T-helper 1 cell treated with Interleukin-12 subunit alpha and Interleukin-12 subunit beta and Interleukin-4 antibody, amounts not matched to agents 30 μg/mL and 1 μg/mL, for 36 hours (primary cell): ENCODE results near the gene C2orf76.
"Not testable (repeated sequence)": the region's sequence is repeated elsewhere in the genome, so short reads cannot be mapped to it uniquely, and the experiment has no call there.

Source experiments
- H3K27ac Mint-ChIP-seq: one replicate; pipeline ENCODE4 v1.8.0; 2021; ENCODE audit warnings: mild to moderate bottlenecking, mixed read lengths
- H3K27me3 Mint-ChIP-seq: one replicate; pipeline ENCODE4 v1.8.0; 2021; ENCODE audit warnings: low read depth, mixed read lengths
- H3K36me3 Mint-ChIP-seq: one replicate; pipeline ENCODE4 v1.8.0; 2021; ENCODE audit warnings: low read depth, mixed read lengths
- H3K4me1 Mint-ChIP-seq: one replicate; pipeline ENCODE4 v1.8.0; 2021; ENCODE audit warnings: low read depth, mixed read lengths
- H3K4me3 Mint-ChIP-seq: one replicate; pipeline ENCODE4 v1.8.0; 2021; ENCODE audit warnings: mild to moderate bottlenecking, moderate library complexity, mixed read lengths
- H3K9me3 Mint-ChIP-seq: one replicate; pipeline ENCODE4 v1.8.0; 2021; ENCODE audit warnings: mixed read lengths

The C2orf76 gene

DNA sequence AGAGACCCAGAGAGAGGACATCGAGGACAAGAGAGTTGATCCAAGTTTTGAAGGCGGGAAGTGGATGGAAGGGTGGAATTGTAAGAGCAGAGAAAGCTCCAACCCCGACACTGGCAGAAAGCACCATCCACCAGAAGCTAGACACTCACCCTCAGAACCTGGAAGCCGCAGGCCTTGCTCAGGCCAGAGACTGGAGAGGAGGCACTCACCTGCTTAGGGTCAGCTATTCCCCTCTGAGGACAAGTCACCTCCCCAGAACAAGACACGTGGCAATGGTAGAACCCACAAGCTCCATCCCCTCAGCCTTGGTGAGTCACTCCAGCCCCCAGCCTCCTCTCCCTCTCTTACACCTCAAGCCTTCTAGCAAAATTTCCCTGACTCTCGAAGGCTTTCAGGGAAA, 78.1 kb downstream of the C2orf76 start:
- Mint-ChIP-seq H3K4me1 (no peaks in the 10 kb centered on the region), H3K27ac (no peak overlapping the region), H3K36me3 (no peaks in the 10 kb centered on the region), H3K27me3 (no peaks in the 10 kb centered on the region), H3K4me3 (no peak overlapping the region), H3K9me3 (no peaks in the 10 kb centered on the region)

DNA sequence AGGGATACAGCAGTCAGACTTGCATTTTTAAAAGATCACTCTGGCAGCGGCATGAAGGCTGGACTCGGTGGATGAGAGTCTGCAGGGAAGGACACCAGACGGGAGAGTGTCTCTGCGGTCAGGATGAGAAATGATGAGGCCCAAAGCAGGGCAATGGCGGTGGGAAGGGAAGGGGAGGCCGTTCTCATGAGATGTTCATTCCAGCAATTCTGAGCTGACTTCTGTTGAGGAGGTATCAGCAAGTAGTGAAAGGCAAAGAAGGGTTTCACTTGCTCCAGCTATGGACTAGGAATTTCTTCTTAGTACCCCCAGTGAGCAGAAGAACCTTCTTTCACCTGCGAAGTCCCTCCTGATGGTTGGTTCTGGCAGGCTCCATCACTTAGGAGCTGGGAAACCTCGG, 80.0 kb downstream of the C2orf76 start:
- Mint-ChIP-seq H3K36me3 (no peaks in the 10 kb centered on the region), H3K27ac (no peak overlapping the region), H3K9me3 (no peaks in the 10 kb centered on the region), H3K4me3 (no peak overlapping the region), H3K27me3 (no peaks in the 10 kb centered on the region), H3K4me1 (no peaks in the 10 kb centered on the region)

GRCh38 chr2:119283873-119284331, 82.7 kb downstream of the C2orf76 start:
- Mint-ChIP-seq H3K27me3 (no peaks in the 10 kb centered on the region), H3K4me3 (no peak overlapping the region), H3K4me1 (no peaks in the 10 kb centered on the region), H3K27ac (no peak overlapping the region), H3K9me3 (no peaks in the 10 kb centered on the region), H3K36me3 (no peaks in the 10 kb centered on the region)

GRCh38 chr2:119282996-119283511, 83.6 kb downstream of the C2orf76 start:
- no peaks in the 10 kb centered on the region for H3K27me3 Mint-ChIP-seq
- H3K36me3 Mint-ChIP-seq, result no peaks in the 10 kb centered on the region
- H3K4me1 Mint-ChIP-seq, result no peaks in the 10 kb centered on the region
- no peak overlapping the region for H3K4me3 Mint-ChIP-seq
- no peaks in the 10 kb centered on the region for H3K9me3 Mint-ChIP-seq
- no peak overlapping the region for H3K27ac Mint-ChIP-seq

GRCh38 chr2:119282146-119282995, 84.3 kb downstream of the C2orf76 start:
- no peaks in the 10 kb centered on the region for H3K9me3 Mint-ChIP-seq
- no peak overlapping the region for H3K27ac Mint-ChIP-seq
- H3K4me1 Mint-ChIP-seq, result no peaks in the 10 kb centered on the region
- H3K27me3 Mint-ChIP-seq, result no peaks in the 10 kb centered on the region
- H3K4me3 Mint-ChIP-seq, result no peak overlapping the region
- no peaks in the 10 kb centered on the region for H3K36me3 Mint-ChIP-seq

GRCh38 chr2:119280680-119281079, 86.0 kb downstream of the C2orf76 start:
- no peaks in the 10 kb centered on the region for H3K36me3 Mint-ChIP-seq
- no peaks in the 10 kb centered on the region for H3K4me1 Mint-ChIP-seq
- H3K27ac Mint-ChIP-seq, result no peak overlapping the region
- no peak overlapping the region for H3K4me3 Mint-ChIP-seq
- H3K27me3 Mint-ChIP-seq, result peaks cover 1% of the 10 kb centered on the region
- no peaks in the 10 kb centered on the region for H3K9me3 Mint-ChIP-seq

DNA sequence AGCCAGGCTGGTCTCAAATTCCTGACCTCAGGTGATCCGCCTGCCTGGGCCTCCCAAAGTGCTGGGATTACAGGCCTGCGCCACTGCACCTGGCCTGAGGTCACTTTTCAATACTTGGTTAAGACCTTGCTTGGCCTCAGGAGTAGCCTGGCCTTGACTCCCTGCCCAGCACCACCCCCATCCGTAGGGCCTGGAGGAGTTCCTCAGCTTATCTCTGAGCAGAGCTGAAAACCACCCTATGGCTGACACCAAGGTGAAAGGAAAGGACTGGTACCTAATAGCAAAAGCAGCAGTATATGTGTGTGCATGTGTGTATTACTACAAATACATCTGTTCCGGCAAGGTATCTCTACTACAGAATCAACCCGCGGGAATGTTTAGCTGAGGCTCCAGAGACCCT, 87.0 kb downstream of the C2orf76 start:
- H3K27me3 Mint-ChIP-seq, result peaks cover 4% of the 10 kb centered on the region
- H3K4me3 Mint-ChIP-seq, result no peak overlapping the region
- H3K9me3 Mint-ChIP-seq, result no peaks in the 10 kb centered on the region
- H3K27ac Mint-ChIP-seq, result no peak overlapping the region
- no peaks in the 10 kb centered on the region for H3K4me1 Mint-ChIP-seq
- no peaks in the 10 kb centered on the region for H3K36me3 Mint-ChIP-seq

- Mint-ChIP-seq H3K9me3 (no peaks in the 10 kb centered on the region), H3K4me3 (no peak overlapping the region), H3K27me3 (peaks cover 4% of the 10 kb centered on the region), H3K4me1 (no peaks in the 10 kb centered on the region), H3K36me3 (no peaks in the 10 kb centered on the region), H3K27ac (no peak overlapping the region)
These were observed 87.7 kb downstream of the C2orf76 start for GRCh38 chr2:119278946-119279345.

GRCh38 chr2:119278385-119278784, 88.2 kb downstream of the C2orf76 start:
- H3K27ac Mint-ChIP-seq, H3K4me1 Mint-ChIP-seq, H3K4me3 Mint-ChIP-seq, H3K36me3 Mint-ChIP-seq, H3K27me3 Mint-ChIP-seq, H3K9me3 Mint-ChIP-seq: not testable (repeated sequence)

GRCh38 chr2:119276864-119277263, 89.8 kb downstream of the C2orf76 start:
- no peaks in the 10 kb centered on the region for H3K4me1 Mint-ChIP-seq
- no peak overlapping the region for H3K27ac Mint-ChIP-seq
- no peaks in the 10 kb centered on the region for H3K36me3 Mint-ChIP-seq
- H3K9me3 Mint-ChIP-seq, result no peaks in the 10 kb centered on the region
- H3K4me3 Mint-ChIP-seq, result no peak overlapping the region
- H3K27me3 Mint-ChIP-seq, result peaks cover 4% of the 10 kb centered on the region

- Mint-ChIP-seq H3K27ac (no peak overlapping the region), H3K4me3 (no peak overlapping the region)
These were observed 99.0 kb downstream of the C2orf76 start for GRCh38 chr2:119267604-119268003.

DNA sequence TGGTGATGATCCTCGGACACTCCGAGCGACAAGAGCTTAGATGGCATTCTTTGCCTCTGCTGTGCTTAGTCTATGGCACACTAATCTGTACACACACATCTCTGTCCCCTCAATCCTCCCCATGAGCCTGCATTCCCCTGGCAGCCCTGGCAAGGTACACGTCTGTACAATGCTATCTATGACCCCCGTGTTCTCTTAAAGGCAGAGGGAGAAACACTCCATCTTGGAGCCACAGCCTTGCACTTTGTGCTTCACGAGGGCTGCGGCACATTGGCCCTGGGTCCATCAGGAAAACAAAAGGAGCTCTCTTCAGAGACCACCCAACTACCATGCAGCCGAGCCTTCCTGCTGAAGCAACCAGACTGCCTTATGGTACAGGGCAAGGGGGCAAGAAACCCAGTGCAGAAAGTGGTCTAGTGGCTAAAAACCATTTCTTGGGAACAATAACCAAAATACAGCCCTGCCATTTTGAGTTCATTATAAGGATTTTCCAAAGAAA, 100.5 kb downstream of the C2orf76 start:
- Mint-ChIP-seq H3K27me3 (peaks cover 13% of the 10 kb centered on the region), H3K4me3 (no peak overlapping the region), H3K9me3 (no peaks in the 10 kb centered on the region), H3K4me1 (no peaks in the 10 kb centered on the region), H3K27ac (no peak overlapping the region), H3K36me3 (no peaks in the 10 kb centered on the region)

More at GRCh38 chr2:119267604-119268003, 99.0 kb downstream of the C2orf76 start:
- H3K4me1 Mint-ChIP-seq, result no peaks in the 10 kb centered on the region
- no peaks in the 10 kb centered on the region for H3K36me3 Mint-ChIP-seq
- H3K9me3 Mint-ChIP-seq, result no peaks in the 10 kb centered on the region
- peaks cover 13% of the 10 kb centered on the region for H3K27me3 Mint-ChIP-seq

DNA sequence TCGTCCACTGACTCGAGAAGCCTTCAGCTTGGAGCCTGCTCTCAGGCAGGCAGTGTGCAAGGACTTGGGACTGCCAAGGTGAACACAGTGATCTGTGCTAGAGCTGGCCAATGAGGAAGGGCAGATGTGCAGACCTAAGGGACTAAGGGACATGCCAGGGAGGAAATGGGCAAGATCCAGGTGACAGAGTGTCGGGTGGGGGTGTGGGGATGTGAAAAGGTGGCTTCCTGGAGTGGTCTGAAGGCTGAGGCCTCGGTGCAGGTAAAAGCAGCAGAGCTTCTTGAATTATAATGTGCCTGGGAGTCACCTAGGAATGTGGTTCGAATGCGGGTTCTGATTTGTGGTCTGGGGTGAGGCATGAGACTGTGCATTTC, 101.0 kb downstream of the C2orf76 start:
- Mint-ChIP-seq H3K9me3 (no peaks in the 10 kb centered on the region), H3K4me1 (no peaks in the 10 kb centered on the region)

DNA sequence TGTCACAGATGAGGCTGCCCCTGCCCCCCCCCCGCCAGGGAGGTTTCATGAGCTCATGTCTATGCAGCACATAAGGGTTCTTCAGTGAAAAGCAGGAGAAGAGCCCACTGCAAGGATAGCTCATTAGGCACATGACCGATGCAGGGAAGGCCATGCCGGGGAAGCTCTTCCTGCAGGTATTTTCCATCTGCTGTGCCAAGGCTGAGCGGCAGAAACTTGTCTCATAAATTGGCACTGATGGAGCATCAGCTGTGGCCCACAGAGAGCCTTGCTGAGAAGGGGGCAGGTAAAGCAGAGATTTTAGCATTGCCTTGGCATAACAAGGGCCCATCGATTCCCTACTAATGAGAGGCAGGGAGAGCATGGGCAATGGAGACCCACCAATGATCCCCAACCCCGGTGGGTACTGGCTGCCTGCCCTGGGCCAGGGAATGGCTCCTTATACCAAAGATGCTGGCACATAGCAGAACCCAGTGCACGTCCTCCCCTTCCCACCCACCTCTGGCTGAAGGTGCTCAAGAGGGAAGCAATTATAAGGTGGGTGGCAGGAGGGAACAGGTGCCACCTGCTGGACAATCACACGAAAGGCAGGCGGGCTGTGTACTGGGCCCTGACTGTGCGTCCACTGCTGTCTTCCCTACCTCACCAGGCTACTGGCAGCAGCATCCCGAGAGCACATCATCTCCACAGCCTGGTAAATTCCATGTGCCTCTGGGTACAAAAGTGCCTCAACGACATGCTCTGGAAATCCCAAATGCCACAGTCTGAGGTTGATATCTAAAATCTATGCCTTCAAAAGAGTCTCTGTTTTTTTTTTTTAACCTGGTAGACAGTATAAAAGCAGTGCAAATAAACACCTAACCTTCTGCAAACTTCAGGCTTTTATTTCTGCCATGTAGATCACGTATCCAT, 101.6 kb downstream of the C2orf76 start:
- Mint-ChIP-seq H3K9me3 (no peaks in the 10 kb centered on the region), H3K27ac (no peak overlapping the region), H3K4me1 (no peaks in the 10 kb centered on the region), H3K4me3 (no peak overlapping the region), H3K27me3 (peaks cover 13% of the 10 kb centered on the region), H3K36me3 (no peaks in the 10 kb centered on the region)

More for the DNA sequence above, 101.0 kb downstream of the C2orf76 start:
- Mint-ChIP-seq H3K27me3 (peaks cover 13% of the 10 kb centered on the region), H3K36me3 (no peaks in the 10 kb centered on the region), H3K4me3 (no peak overlapping the region), H3K27ac (no peak overlapping the region)
